ENCODE data around the gene STIP1.

DNA sequence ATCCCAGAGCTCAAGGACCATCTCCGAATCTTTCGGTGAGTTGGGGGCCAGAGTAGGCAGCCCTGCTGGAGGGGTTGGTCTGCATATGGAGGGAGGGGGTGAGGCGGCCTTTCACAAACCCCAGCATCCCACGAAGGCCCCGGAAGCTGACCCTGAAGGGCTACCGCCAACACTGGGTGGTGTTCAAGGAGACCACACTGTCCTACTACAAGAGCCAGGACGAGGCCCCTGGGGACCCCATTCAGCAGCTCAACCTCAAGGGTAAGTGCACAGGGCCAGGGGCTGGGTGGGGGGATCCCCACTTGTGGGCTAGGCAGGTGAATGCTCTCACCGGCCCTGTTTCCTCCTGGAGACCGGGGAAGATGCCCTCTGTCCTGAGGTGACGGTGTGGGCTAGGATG lies 33.8 kb downstream of the STIP1 start:
- no peak for TF ChIP-seq BRCA1 (IDR thresholded peaks at IDR 0.05; ENCODE audit: low read depth, low read length)
- no peak for TF ChIP-seq POLR2AphosphoS5 (IDR thresholded peaks at IDR 0.05; ENCODE audit: low read length)
- no peak for TF ChIP-seq NFIC (IDR thresholded peaks at IDR 0.05; ENCODE audit: low read depth, low read length)
- no peak for TF ChIP-seq BACH1 (IDR thresholded peaks at IDR 0.05; ENCODE audit: borderline replicate concordance)
- no peak for TF ChIP-seq CTCF (IDR thresholded peaks at IDR 0.05 in 2 of 3, conservative IDR thresholded peaks at IDR 0.05 in 1 of 3; ENCODE audit: control insufficient read depth in 2 of 3, extremely low read depth in 1 of 3, insufficient read depth in 1 of 3, low read depth in 3 of 3, low read length in 3 of 3)
- no peak for TF ChIP-seq ZNF274 (IDR thresholded peaks at IDR 0.05; ENCODE audit: insufficient read depth, insufficient read length)
- no peak for TF ChIP-seq CBFB (IDR thresholded peaks at IDR 0.05; ENCODE audit: low read depth)
- no peak for TF ChIP-seq CHD4 (IDR thresholded peaks at IDR 0.05)
- TF ChIP-seq CBX5 (IDR thresholded peaks at IDR 0.05; ENCODE audit: low read depth) = no peak
- TF ChIP-seq, protein P1, sequence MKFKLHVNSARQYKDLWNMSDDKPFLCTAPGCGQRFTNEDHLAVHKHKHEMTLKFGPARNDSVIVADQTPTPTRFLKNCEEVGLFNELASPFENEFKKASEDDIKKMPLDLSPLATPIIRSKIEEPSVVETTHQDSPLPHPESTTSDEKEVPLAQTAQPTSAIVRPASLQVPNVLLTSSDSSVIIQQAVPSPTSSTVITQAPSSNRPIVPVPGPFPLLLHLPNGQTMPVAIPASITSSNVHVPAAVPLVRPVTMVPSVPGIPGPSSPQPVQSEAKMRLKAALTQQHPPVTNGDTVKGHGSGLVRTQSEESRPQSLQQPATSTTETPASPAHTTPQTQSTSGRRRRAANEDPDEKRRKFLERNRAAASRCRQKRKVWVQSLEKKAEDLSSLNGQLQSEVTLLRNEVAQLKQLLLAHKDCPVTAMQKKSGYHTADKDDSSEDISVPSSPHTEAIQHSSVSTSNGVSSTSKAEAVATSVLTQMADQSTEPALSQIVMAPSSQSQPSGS (IDR thresholded peaks at IDR 0.05; ENCODE audit: low read length) = no peak
- no peak for TF ChIP-seq REST (IDR thresholded peaks at IDR 0.05; ENCODE audit: low read depth, low read length)
- TF ChIP-seq EGR1 (IDR thresholded peaks at IDR 0.05; ENCODE audit: borderline replicate concordance in 1 of 2, low read depth in 2 of 2, low read length in 2 of 2) = no peak
- TF ChIP-seq HDAC2 (IDR thresholded peaks at IDR 0.05) = no peak
- TF ChIP-seq CHD2 (IDR thresholded peaks at IDR 0.05; ENCODE audit: borderline replicate concordance, low read depth, low read length) = no peak

Data from GM12878 (cell line).